ENCODE measurements around the gene ISY1.
"Not testable (repeated sequence)": the region's sequence is repeated elsewhere in the genome, so short reads cannot be mapped to it uniquely, and the experiment has no call there.

DNA sequence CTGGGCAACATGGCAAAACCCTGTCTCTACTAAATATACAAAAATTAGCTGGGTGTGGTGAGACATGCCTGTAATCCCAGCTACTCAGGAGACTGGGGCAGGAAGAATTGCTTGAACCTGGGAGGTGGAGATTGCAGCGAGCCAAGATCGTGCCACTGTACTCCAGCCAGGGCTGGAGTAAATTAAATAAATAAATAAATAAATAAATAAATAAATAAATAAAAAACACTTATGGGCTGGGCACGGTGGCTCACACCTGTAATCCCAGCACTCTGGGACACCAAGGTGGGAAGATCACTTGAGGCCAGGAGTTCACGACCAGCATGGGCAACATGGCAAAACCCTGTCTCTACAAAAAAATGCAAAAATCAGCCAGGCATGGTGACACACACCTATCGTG, 19.9 kb downstream of the ISY1 start:
- TF ChIP-seq POLR2A (IDR thresholded peaks at IDR 0.05) = not testable (repeated sequence)
- TF ChIP-seq, protein P1, sequence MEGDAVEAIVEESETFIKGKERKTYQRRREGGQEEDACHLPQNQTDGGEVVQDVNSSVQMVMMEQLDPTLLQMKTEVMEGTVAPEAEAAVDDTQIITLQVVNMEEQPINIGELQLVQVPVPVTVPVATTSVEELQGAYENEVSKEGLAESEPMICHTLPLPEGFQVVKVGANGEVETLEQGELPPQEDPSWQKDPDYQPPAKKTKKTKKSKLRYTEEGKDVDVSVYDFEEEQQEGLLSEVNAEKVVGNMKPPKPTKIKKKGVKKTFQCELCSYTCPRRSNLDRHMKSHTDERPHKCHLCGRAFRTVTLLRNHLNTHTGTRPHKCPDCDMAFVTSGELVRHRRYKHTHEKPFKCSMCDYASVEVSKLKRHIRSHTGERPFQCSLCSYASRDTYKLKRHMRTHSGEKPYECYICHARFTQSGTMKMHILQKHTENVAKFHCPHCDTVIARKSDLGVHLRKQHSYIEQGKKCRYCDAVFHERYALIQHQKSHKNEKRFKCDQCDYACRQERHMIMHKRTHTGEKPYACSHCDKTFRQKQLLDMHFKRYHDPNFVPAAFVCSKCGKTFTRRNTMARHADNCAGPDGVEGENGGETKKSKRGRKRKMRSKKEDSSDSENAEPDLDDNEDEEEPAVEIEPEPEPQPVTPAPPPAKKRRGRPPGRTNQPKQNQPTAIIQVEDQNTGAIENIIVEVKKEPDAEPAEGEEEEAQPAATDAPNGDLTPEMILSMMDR (IDR thresholded peaks at IDR 0.05) = not testable (repeated sequence)
